IMR-90 (cell line): ENCODE data around the gene PSTK. TPM values are rescaled to one million over a fixed set of nuclear protein-coding genes. Genes with fewer than 3 reads are reported as not detected.
A peak's percentile ranks its signal among the peaks of the same experiment; 100 is the strongest.

Source experiments
- ATAC-seq: fragments of 200-7000 bp; cut with Tn5 transposase; 2 replicates; pipeline ENCODE4 v1.9.1; 2020; ENCODE audit warnings: low read depth, mild to moderate bottlenecking, moderate library complexity
- BruUV-seq: library from RNA; stranded (reverse); fragments of 400-500 nt; replicated peaks from 2 replicates; lab custom pipeline; 2021; lab: Mats Ljungman, UMichigan
- CTCF ChIA-PET: fragments of 300-600 bp; formaldehyde crosslinking; extraction: SDS; loops from one replicate; lab custom pipeline; 2021; ENCODE audit warnings: antibody characterized with exemption; lab: Yijun Ruan, JAX
- POLR2A ChIA-PET: fragments of 300-600 bp; sonication (Branson Sonifier 250); formaldehyde crosslinking; loops from one replicate; lab custom pipeline; 2022; ENCODE audit warnings: antibody characterized with exemption; ENCODE audit not compliant: unreplicated experiment; lab: Charles Lee
- DNase-seq: peaks from one replicate; pipeline ENCODE4 v3.0.0; 2013
- H2AFZ ChIP-seq: replicated peaks from 2 replicates; pipeline ENCODE3; 2013; ENCODE audit warnings: low read length, mild to moderate bottlenecking; ENCODE audit not compliant: poor library complexity
- H2AK5ac ChIP-seq: 2 replicates; pipeline ENCODE4 v1.6.1; 2013; ENCODE audit warnings: low read depth, low read length, inconsistent platforms
- H2AK9ac ChIP-seq: replicated peaks from 2 replicates; pipeline ENCODE3; 2013; ENCODE audit warnings: mild to moderate bottlenecking, low read depth, low read length, moderate library complexity; ENCODE audit not compliant: poor library complexity
- H2BK120ac ChIP-seq: 2 replicates; pipeline ENCODE4 v1.6.1; 2013; ENCODE audit warnings: low read depth, low read length, inconsistent platforms
- H2BK15ac ChIP-seq: 3 replicates; pipeline ENCODE4 v1.6.1; 2013; ENCODE audit warnings: low read depth, low read length, inconsistent platforms
- H2BK20ac ChIP-seq: 2 replicates; pipeline ENCODE4 v1.6.1; 2013; ENCODE audit warnings: low read depth, mild to moderate bottlenecking, inconsistent platforms, low read length, moderate library complexity
- H2BK5ac ChIP-seq: 2 replicates; pipeline ENCODE4 v1.6.1; 2013; ENCODE audit warnings: mild to moderate bottlenecking, low read depth, low read length, inconsistent platforms; ENCODE audit not compliant: poor library complexity, severe bottlenecking
- H3K14ac ChIP-seq: replicated peaks from 2 replicates; pipeline ENCODE4 v1.6.1; 2013; ENCODE audit warnings: low read depth, low read length, inconsistent platforms
- H3K18ac ChIP-seq: 2 replicates; pipeline ENCODE4 v1.6.1; 2013; ENCODE audit warnings: low read depth, low read length, control low read depth
- H3K23ac ChIP-seq: 2 replicates; pipeline ENCODE4 v1.6.1; 2013; ENCODE audit warnings: low read depth, low read length, inconsistent platforms
- H3K27ac ChIP-seq: 2 replicates; pipeline ENCODE4 v1.5.1; 2013; ENCODE audit warnings: mild to moderate bottlenecking, control low read depth, low read length; ENCODE audit not compliant: insufficient read depth
- H3K27me3 ChIP-seq: 2 replicates; pipeline ENCODE4 v1.6.1; 2013; ENCODE audit warnings: low read length; ENCODE audit not compliant: control insufficient read depth, insufficient read depth
- H3K36me3 ChIP-seq: 2 replicates; pipeline ENCODE4 v1.6.1; 2013; ENCODE audit warnings: low read length, mixed read lengths; ENCODE audit not compliant: control insufficient read depth, insufficient read depth
- H3K4ac ChIP-seq: 2 replicates; pipeline ENCODE4 v1.6.1; 2013; ENCODE audit warnings: low read depth, low read length, inconsistent platforms
- H3K4me1 ChIP-seq: 2 replicates; pipeline ENCODE4 v1.6.1; 2013; ENCODE audit warnings: low read length, mixed read lengths; ENCODE audit not compliant: control insufficient read depth, insufficient read depth
- H3K4me2 ChIP-seq: 2 replicates; pipeline ENCODE4 v1.6.1; 2013; ENCODE audit warnings: low read depth, mild to moderate bottlenecking, control low read depth, low read length, moderate library complexity
- H3K4me3 ChIP-seq: 2 replicates; pipeline ENCODE4 v1.5.1; 2013; ENCODE audit warnings: low read depth, mild to moderate bottlenecking, control low read depth, low read length, moderate library complexity; ENCODE audit not compliant: insufficient read depth
- H3K56ac ChIP-seq: 2 replicates; pipeline ENCODE4 v1.6.1; 2013; ENCODE audit warnings: low read length, inconsistent platforms; ENCODE audit not compliant: insufficient read depth; ENCODE audit errors: extremely low read depth
- H3K79me1 ChIP-seq, 2 experiments: 2 replicates each; pipeline ENCODE4 v1.6.1; 2013; ENCODE audit warnings: low read length in 2 of 2, inconsistent platforms in 1 of 2, low read depth in 1 of 2
- H3K9ac ChIP-seq: 2 replicates; pipeline ENCODE4 v1.6.1; 2013; ENCODE audit warnings: low read depth, low read length, control low read depth
- H3K9me1 ChIP-seq: 2 replicates; pipeline ENCODE4 v1.6.1; 2013; ENCODE audit warnings: low read length, inconsistent platforms; ENCODE audit not compliant: insufficient read depth
- H3K9me3 ChIP-seq: 2 replicates; pipeline ENCODE4 v1.6.1; 2013; ENCODE audit warnings: low read length; ENCODE audit not compliant: control insufficient read depth, insufficient read depth
- H4K20me1 ChIP-seq: 2 replicates; pipeline ENCODE4 v1.6.1; 2013; ENCODE audit warnings: low read length, inconsistent platforms; ENCODE audit not compliant: insufficient read depth
- H4K5ac ChIP-seq: 2 replicates; pipeline ENCODE4 v1.6.1; 2013; ENCODE audit warnings: mild to moderate bottlenecking, low read depth, low read length, control low read depth
- H4K8ac ChIP-seq, 2 experiments: 2 replicates each; pipeline ENCODE4 v1.6.1; 2013; ENCODE audit warnings: low read depth in 2 of 2, low read length in 2 of 2, control low read depth in 1 of 2, inconsistent platforms in 1 of 2
- H4K91ac ChIP-seq: 2 replicates; pipeline ENCODE4 v1.6.1; 2013; ENCODE audit warnings: low read depth, low read length, inconsistent platforms; ENCODE audit not compliant: insufficient read depth
- CTCF ChIP-seq: conservative IDR thresholded peaks from 2 replicates; pipeline ENCODE4 v1.5.1; 2012; ENCODE audit warnings: mild to moderate bottlenecking, low read depth, low read length, improper control_type of control experiment
- FOS ChIP-seq: fragments of 150-350 bp; IDR thresholded peaks from 2 replicates; pipeline ENCODE4 v1.6.1; 2016; ENCODE audit warnings: low read depth, low read length
- MAFK ChIP-seq: IDR thresholded peaks from 2 replicates; pipeline ENCODE4 v1.6.1; 2012; ENCODE audit warnings: low read depth, low read length, improper control_type of control experiment
- RAD21 ChIP-seq: IDR thresholded peaks from 2 replicates; pipeline ENCODE4 v1.6.1; 2012; ENCODE audit warnings: low read length, improper control_type of control experiment
- whole genome bisulfite sequencing, 2 experiments: methylation state at CpG; one replicate each; pipeline versions ENCODE4 v1.1.5 to v1.1.7; 2013; ENCODE audit warnings: missing lambda C conversion rate in 2 of 2; ENCODE audit not compliant: insufficient read length in 1 of 2; ENCODE audit errors: extremely low coverage in 2 of 2; 5-methylcytosine and 5-hydroxymethylcytosine counted together
- dilution Hi-C: fragments of 300-500 bp; cut with HindIII; formaldehyde crosslinking; loops from one replicate; pipeline ENCODE4 v1.14.3; 2018; ENCODE audit warnings: low sequenced_read_pairs; ENCODE audit not compliant: unreplicated experiment
- in situ Hi-C: fragments of 300-500 bp; cut with MboI; formaldehyde crosslinking; loops from 3 replicates; pipeline ENCODE4 v1.14.3; 2019; ENCODE audit warnings: low sequenced_read_pairs, inconsistent platforms, mixed read lengths
- intact Hi-C: fragments of 100-400 bp; cut with micrococcal nuclease; formaldehyde crosslinking; loops from 2 replicates; pipeline ENCODE4 v1.10.0; 2022
- polyA plus RNA-seq, 3 experiments: library from polyadenylated mRNA; depleted of rRNA; stranded (reverse); fragments of >200 nt; gene quantifications; 2 replicates each; pipeline ENCODE4 v1.2.3, GENCODE V29; 2012; ENCODE audit warnings: low replicate concordance in 1 of 3
- total RNA-seq: library from RNA; depleted of rRNA; stranded (reverse); fragments of >200 nt; gene quantifications from 2 replicates; pipeline ENCODE4 v1.2.3, GENCODE V29; 2012

PSTK gene
- total and polyA plus RNA-seq, 2 of the 4 experiments (the other 2 are of a cell fraction) = 4.1 to 4.2 TPM

GRCh38 chr10:122981066-122981464 lies 864 bp downstream of the PSTK start:
- H3K4me3 ChIP-seq = peak overlapping the region; percentile 83; the same call in 1 of the 2 replicates
- H2AFZ ChIP-seq = peak overlapping the region; percentile 82
- BruUV-seq = no TSS peak
- H3K9ac ChIP-seq = no peak overlapping the region
- peak overlapping the region; percentile 37 to 68; a peak in 2 of 4 replicates for H4K8ac ChIP-seq
- H3K79me1 ChIP-seq = no peaks in the 10 kb centered on the region
- WGBS, 2 experiments = no CpG with 5 or more reads among the region's 4 CpGs
- CTCF ChIA-PET = interaction anchor here (0.6 to 2.5 kb wide), 5 partner anchors 10 to 57 kb away, joined by 3 to 13 read pairs (median 6); no protein-coding TSS in a partner anchor
- H2BK5ac ChIP-seq = no peak overlapping the region
- H3K9me1 ChIP-seq = peaks cover 2% of the 10 kb centered on the region
- no peak overlapping the region for H3K18ac ChIP-seq
- no peak overlapping the region for H4K91ac ChIP-seq
- in situ Hi-C loops = no loop called here
- DNase-seq = peak; percentile 53
- no peak overlapping the region for H2BK120ac ChIP-seq
- intact Hi-C loops = loop anchor here (10.0 kb wide), 1 partner anchor 336 kb away; no protein-coding TSS in a partner anchor
- no peak overlapping the region for H3K14ac ChIP-seq
- H3K23ac ChIP-seq = no peak overlapping the region
- no peaks in the 10 kb centered on the region for H4K20me1 ChIP-seq
- no peaks in the 10 kb centered on the region for H3K36me3 ChIP-seq
- H2AK5ac ChIP-seq = no peak overlapping the region
- H3K4me2 ChIP-seq = peak overlapping the region; percentile 99
- dilution Hi-C loops = no loop called here
- H3K27ac ChIP-seq = no peak overlapping the region
- TF ChIP-seq RAD21 (peak; percentile 24; the same call in 1 of the 2 replicates), MAFK (no peak), FOS (no peak), CTCF (peak; percentile 44)
- no peaks in the 10 kb centered on the region for H3K27me3 ChIP-seq
- POLR2A ChIA-PET = no interaction called here
- no peak overlapping the region for H2AK9ac ChIP-seq
- peak; percentile 24; the same call in 1 of the 2 replicates for ATAC-seq
- H2BK20ac ChIP-seq = no peak overlapping the region
- H4K5ac ChIP-seq = no peak overlapping the region
- H3K56ac ChIP-seq = no peak overlapping the region
- no peak overlapping the region for H3K4ac ChIP-seq
- H3K4me1 ChIP-seq = no peaks in the 10 kb centered on the region
- H2BK15ac ChIP-seq = no peak overlapping the region
- no peaks in the 10 kb centered on the region for H3K9me3 ChIP-seq
